Neural progenitor cell (in vitro differentiated cells): Measurements from ENCODE around the gene MMP3. TPM values are rescaled to one million over a fixed set of nuclear protein-coding genes. Genes with fewer than 3 reads are reported as not detected.

Experiments
- DNase-seq: peaks from one replicate; pipeline ENCODE4 v3.0.0-alpha.2; 2016; ENCODE audit warnings: low spot score
- H2AFZ ChIP-seq: fragments of 200-600 bp; sonication (generic); replicated peaks from 2 replicates; pipeline ENCODE4 v1.6.1; 2016; ENCODE audit warnings: antibody characterized with exemption
- H3F3A ChIP-seq: fragments of 200-600 bp; sonication (generic); 2 replicates; pipeline ENCODE4 v1.6.1; 2016; ENCODE audit warnings: antibody characterized with exemption, low read depth
- H3K27ac ChIP-seq: fragments of 200-600 bp; sonication (generic); 2 replicates; pipeline ENCODE4 v1.5.1; 2016; ENCODE audit warnings: mild to moderate bottlenecking
- H3K27me3 ChIP-seq: fragments of 200-600 bp; sonication (generic); 2 replicates; pipeline ENCODE4 v1.6.1; 2016; ENCODE audit warnings: mild to moderate bottlenecking, moderate library complexity
- H3K36me3 ChIP-seq: fragments of 200-600 bp; sonication (generic); 2 replicates; pipeline ENCODE4 v1.5.1; 2016
- H3K4me1 ChIP-seq: fragments of 200-600 bp; sonication (generic); 2 replicates; pipeline ENCODE4 v1.6.1; 2016; ENCODE audit warnings: mixed run types
- H3K4me2 ChIP-seq: fragments of 200-600 bp; sonication (generic); 2 replicates; pipeline ENCODE4 v1.6.1; 2016
- H3K4me3 ChIP-seq: fragments of 200-600 bp; sonication (generic); 2 replicates; pipeline ENCODE4 v1.5.1; 2016
- H3K79me2 ChIP-seq: fragments of 200-600 bp; sonication (generic); 2 replicates; pipeline ENCODE4 v1.6.1; 2016; ENCODE audit warnings: low read depth
- H3K9ac ChIP-seq: fragments of 200-600 bp; sonication (generic); 2 replicates; pipeline ENCODE4 v1.6.1; 2016
- H3K9me3 ChIP-seq: fragments of 200-600 bp; sonication (generic); 2 replicates; pipeline ENCODE4 v1.5.1; 2016; ENCODE audit warnings: low read depth
- H4K20me1 ChIP-seq: fragments of 200-600 bp; sonication (generic); 2 replicates; pipeline ENCODE4 v1.6.1; 2016; ENCODE audit warnings: low read depth
- H3K27ac Mint-ChIP-seq: 3 replicates; pipeline ENCODE4 v1.8.0; 2021; ENCODE audit warnings: mixed read lengths
- H3K27me3 Mint-ChIP-seq: 2 replicates; pipeline ENCODE4 v1.8.0; 2022; ENCODE audit warnings: low read depth, mild to moderate bottlenecking, inconsistent platforms, moderate library complexity, mixed read lengths; ENCODE audit not compliant: insufficient read depth
- H3K36me3 Mint-ChIP-seq: 3 replicates; pipeline ENCODE4 v1.8.0; 2021; ENCODE audit warnings: mixed read lengths
- H3K4me1 Mint-ChIP-seq: 3 replicates; pipeline ENCODE4 v1.8.0; 2021; ENCODE audit warnings: mixed read lengths
- H3K4me3 Mint-ChIP-seq: 3 replicates; pipeline ENCODE4 v1.8.0; 2021; ENCODE audit warnings: mild to moderate bottlenecking, moderate library complexity, mixed read lengths
- H3K9me3 Mint-ChIP-seq: 3 replicates; pipeline ENCODE4 v1.8.0; 2020; ENCODE audit warnings: mixed read lengths
- EZH2 ChIP-seq: fragments of 200-600 bp; sonication (generic); IDR thresholded peaks from 2 replicates; pipeline ENCODE4 v1.6.1; 2017; ENCODE audit warnings: antibody characterized with exemption, mild to moderate bottlenecking, moderate library complexity
- EZH2phosphoT487 ChIP-seq: fragments of 200-600 bp; sonication (generic); IDR thresholded peaks from 2 replicates; pipeline ENCODE4 v1.6.1; 2017; ENCODE audit warnings: antibody characterized with exemption
- total RNA-seq: library from RNA; depleted of rRNA; stranded (reverse); fragments of >200 nt; gene quantifications from 2 replicates; pipeline ENCODE4 v1.2.3, GENCODE V29; 2015; ENCODE audit warnings: low replicate concordance
- TF ChIP-seq, protein P1 (sequence below): fragments of 200-600 bp; sonication (generic); IDR thresholded peaks from 2 replicates; pipeline ENCODE4 v1.5.1; 2017; ENCODE audit warnings: antibody characterized with exemption, mild to moderate bottlenecking

Gene MMP3
- total RNA-seq, 1 donor from 2014 or later: not detected

DNA sequence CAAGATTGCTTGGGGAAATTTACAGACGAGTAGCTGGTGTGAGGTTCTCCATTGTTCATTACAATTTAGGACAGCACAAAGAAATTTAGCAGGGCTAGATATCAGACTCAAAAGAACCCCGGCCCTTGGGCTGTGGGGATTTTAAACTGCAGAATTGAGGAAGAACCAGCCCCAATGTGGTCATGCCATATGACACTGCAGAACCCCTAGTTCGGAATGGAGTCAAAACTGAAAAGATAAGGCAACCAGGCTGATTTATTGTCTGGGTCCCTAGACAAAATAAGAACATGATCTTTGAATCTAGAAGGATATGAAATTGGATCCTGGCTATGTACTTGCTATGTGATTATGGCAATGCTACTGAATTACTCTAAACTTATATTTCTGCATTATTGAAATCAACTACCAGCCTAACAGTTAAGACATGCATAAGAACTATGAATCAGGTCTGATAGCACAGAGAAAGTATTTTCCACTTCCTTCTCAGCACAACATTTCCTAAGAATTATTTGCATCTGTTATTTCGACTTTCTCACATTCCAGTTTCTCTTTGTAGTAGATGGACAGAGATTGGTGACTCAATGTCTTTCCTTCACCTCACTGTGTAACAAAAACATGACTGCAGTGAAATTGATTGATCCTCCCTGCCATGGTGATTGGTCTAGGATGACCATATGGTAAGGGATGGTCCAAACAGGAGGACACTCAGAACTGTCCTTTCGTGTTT lies 13.2 kb downstream of the MMP3 start:
- no peak overlapping the region for H3K4me3 ChIP-seq
- H3K9ac ChIP-seq: no peak overlapping the region
- H3K27me3 Mint-ChIP-seq: peaks cover 3% of the 10 kb centered on the region
- TF ChIP-seq, protein P1, sequence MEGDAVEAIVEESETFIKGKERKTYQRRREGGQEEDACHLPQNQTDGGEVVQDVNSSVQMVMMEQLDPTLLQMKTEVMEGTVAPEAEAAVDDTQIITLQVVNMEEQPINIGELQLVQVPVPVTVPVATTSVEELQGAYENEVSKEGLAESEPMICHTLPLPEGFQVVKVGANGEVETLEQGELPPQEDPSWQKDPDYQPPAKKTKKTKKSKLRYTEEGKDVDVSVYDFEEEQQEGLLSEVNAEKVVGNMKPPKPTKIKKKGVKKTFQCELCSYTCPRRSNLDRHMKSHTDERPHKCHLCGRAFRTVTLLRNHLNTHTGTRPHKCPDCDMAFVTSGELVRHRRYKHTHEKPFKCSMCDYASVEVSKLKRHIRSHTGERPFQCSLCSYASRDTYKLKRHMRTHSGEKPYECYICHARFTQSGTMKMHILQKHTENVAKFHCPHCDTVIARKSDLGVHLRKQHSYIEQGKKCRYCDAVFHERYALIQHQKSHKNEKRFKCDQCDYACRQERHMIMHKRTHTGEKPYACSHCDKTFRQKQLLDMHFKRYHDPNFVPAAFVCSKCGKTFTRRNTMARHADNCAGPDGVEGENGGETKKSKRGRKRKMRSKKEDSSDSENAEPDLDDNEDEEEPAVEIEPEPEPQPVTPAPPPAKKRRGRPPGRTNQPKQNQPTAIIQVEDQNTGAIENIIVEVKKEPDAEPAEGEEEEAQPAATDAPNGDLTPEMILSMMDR: no peak
- TF ChIP-seq EZH2phosphoT487 (no peak), EZH2 (no peak)
- H3K4me1 ChIP-seq: no peaks in the 10 kb centered on the region
- no peaks in the 10 kb centered on the region for H3F3A ChIP-seq
- no peaks in the 10 kb centered on the region for H3K79me2 ChIP-seq
- H3K9me3 Mint-ChIP-seq: peaks cover 9% of the 10 kb centered on the region
- H3K4me3 Mint-ChIP-seq: no peak overlapping the region
- H2AFZ ChIP-seq: no peak overlapping the region
- no peaks in the 10 kb centered on the region for H3K9me3 ChIP-seq
- no peaks in the 10 kb centered on the region for H3K4me1 Mint-ChIP-seq
- H3K27ac ChIP-seq: no peak overlapping the region
- peaks cover 8% of the 10 kb centered on the region for H3K27me3 ChIP-seq
- no peak overlapping the region for H3K27ac Mint-ChIP-seq
- H3K36me3 Mint-ChIP-seq: no peaks in the 10 kb centered on the region
- H3K4me2 ChIP-seq: no peak overlapping the region
- no peaks in the 10 kb centered on the region for H4K20me1 ChIP-seq
- DNase-seq: no peak
- H3K36me3 ChIP-seq: no peaks in the 10 kb centered on the region

DNA sequence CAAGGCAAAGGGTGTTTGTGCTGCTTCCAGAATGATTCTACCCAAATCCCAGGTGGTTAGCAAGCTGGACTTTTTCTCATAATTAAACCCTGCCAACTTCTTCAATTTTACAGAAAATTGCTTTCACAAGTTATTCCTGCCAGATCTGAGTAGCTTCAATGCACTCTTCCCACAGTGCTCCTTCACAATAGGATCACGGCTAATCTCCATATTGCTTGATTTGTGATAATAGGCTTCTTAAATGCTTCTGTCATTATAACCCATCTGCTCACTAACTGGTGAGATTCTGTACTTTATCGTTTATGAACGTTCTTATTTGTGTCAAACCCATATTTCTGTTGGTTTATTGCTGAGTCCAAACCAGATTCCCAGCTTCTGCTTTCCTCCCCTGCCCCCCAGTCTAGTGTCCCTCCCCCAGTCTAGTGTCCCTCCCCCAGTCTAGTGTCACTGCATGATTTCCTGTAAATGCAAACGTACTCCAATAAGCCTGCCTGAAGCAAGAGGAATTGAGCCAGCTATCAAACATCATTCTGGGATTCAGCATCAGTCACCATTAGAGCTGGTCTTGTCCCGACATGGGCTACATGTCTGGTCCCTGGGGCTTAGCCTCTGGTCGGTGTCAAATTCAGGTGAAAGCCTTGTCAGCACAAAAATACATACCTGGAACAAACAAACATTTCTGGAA lies 14.0 kb downstream of the MMP3 start:
- Mint-ChIP-seq H3K4me1 (no peaks in the 10 kb centered on the region), H3K27ac (no peak overlapping the region), H3K9me3 (peaks cover 9% of the 10 kb centered on the region), H3K27me3 (peaks cover 3% of the 10 kb centered on the region), H3K36me3 (no peaks in the 10 kb centered on the region), H3K4me3 (no peak overlapping the region)
- TF ChIP-seq EZH2 (no peak), EZH2phosphoT487 (no peak)
- TF ChIP-seq, protein P1: no peak
- Histone ChIP-seq H3K9me3 (no peaks in the 10 kb centered on the region), H3K4me1 (no peaks in the 10 kb centered on the region), H3K9ac (no peak overlapping the region), H3K79me2 (no peaks in the 10 kb centered on the region), H2AFZ (no peak overlapping the region), H3K27me3 (peaks cover 8% of the 10 kb centered on the region), H3K27ac (no peak overlapping the region), H3K36me3 (no peaks in the 10 kb centered on the region), H3K4me2 (no peak overlapping the region), H4K20me1 (no peaks in the 10 kb centered on the region), H3K4me3 (no peak overlapping the region), H3F3A (no peaks in the 10 kb centered on the region)
- no peak for DNase-seq

DNA sequence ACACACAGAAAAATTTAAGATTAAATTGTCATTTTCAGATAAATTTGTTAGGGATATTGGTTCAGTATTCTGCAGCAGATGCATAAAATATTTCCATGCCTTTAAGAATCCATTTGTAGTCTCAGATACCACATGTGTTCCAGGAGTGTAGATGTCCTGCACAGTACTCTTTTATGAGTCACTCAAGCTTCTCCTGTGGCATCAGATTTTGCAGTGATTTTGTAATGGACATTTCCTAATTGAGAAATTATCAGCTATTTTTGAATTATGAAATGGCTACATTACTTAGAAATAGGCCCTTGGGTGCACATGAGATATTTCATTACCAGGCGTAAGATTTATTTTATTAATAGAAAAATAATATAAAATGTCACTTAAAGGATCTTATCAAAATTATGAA lies 18.9 kb downstream of the MMP3 start:
- Histone ChIP-seq H3K9me3 (no peaks in the 10 kb centered on the region), H3K27me3 (no peaks in the 10 kb centered on the region), H3K36me3 (no peaks in the 10 kb centered on the region), H3K4me1 (no peaks in the 10 kb centered on the region), H2AFZ (no peak overlapping the region), H3K9ac (no peak overlapping the region), H3K79me2 (no peaks in the 10 kb centered on the region), H3K4me2 (no peak overlapping the region), H4K20me1 (no peaks in the 10 kb centered on the region), H3K27ac (no peak overlapping the region), H3K4me3 (no peak overlapping the region), H3F3A (no peaks in the 10 kb centered on the region)
- no peaks in the 10 kb centered on the region for H3K36me3 Mint-ChIP-seq
- no peak overlapping the region for H3K4me3 Mint-ChIP-seq
- H3K9me3 Mint-ChIP-seq: peaks cover 9% of the 10 kb centered on the region
- TF ChIP-seq EZH2phosphoT487 (no peak), EZH2 (no peak)
- TF ChIP-seq, protein P1: no peak
- DNase-seq: no peak
- no peak overlapping the region for H3K27ac Mint-ChIP-seq
- H3K27me3 Mint-ChIP-seq: no peaks in the 10 kb centered on the region
- H3K4me1 Mint-ChIP-seq: no peaks in the 10 kb centered on the region
